ENCODE data around the gene FCN3.

The FCN3 gene

GRCh38 chr1:27345272-27345671, 29.4 kb downstream of the FCN3 start:
- H3K27me3 ChIP-seq (ENCODE audit: insufficient read depth, low read depth), result no peaks in the 10 kb centered on the region
- no peak overlapping the region for H3K9ac ChIP-seq
- H4K20me1 ChIP-seq (ENCODE audit: insufficient read depth), result no peaks in the 10 kb centered on the region
- H2AFZ ChIP-seq (ENCODE audit: low read depth), result no peak overlapping the region
- H3K27ac ChIP-seq, result no peak overlapping the region
- no peak for TF ChIP-seq CTCF (conservative IDR thresholded peaks at IDR 0.05; ENCODE audit: low read depth, low read length)
- no peaks in the 10 kb centered on the region for H3K4me1 ChIP-seq (ENCODE audit: low read depth, poor library complexity, severe bottlenecking)
- H3K79me2 ChIP-seq (ENCODE audit: insufficient read depth, low read depth), result no peaks in the 10 kb centered on the region
- H3K4me2 ChIP-seq, result no peak overlapping the region
- H3K36me3 ChIP-seq (ENCODE audit: insufficient read depth), result no peaks in the 10 kb centered on the region
- H3K4me3 ChIP-seq (IDR thresholded peaks at IDR 0.05; ENCODE audit: insufficient read depth, low read depth, low read length), result no peak overlapping the region

- no peak overlapping the region for H3K27ac ChIP-seq
- H3K4me3 ChIP-seq (IDR thresholded peaks at IDR 0.05; ENCODE audit: insufficient read depth, low read depth, low read length), result no peak overlapping the region
- H2AFZ ChIP-seq (ENCODE audit: low read depth), result no peak overlapping the region
- no peak overlapping the region for H3K4me2 ChIP-seq
- TF ChIP-seq CTCF (conservative IDR thresholded peaks at IDR 0.05; ENCODE audit: low read depth, low read length), result no peak
- no peaks in the 10 kb centered on the region for H3K4me1 ChIP-seq (ENCODE audit: low read depth, poor library complexity, severe bottlenecking)
- no peaks in the 10 kb centered on the region for H3K36me3 ChIP-seq (ENCODE audit: insufficient read depth)
- no peaks in the 10 kb centered on the region for H4K20me1 ChIP-seq (ENCODE audit: insufficient read depth)
- H3K9ac ChIP-seq, result no peak overlapping the region
- no peaks in the 10 kb centered on the region for H3K79me2 ChIP-seq (ENCODE audit: insufficient read depth, low read depth)
- no peaks in the 10 kb centered on the region for H3K27me3 ChIP-seq (ENCODE audit: insufficient read depth, low read depth)
Observed at GRCh38 chr1:27343639-27344025, 31.0 kb downstream of the FCN3 start.

GRCh38 chr1:27342778-27343638, 31.6 kb downstream of the FCN3 start:
- Histone ChIP-seq H4K20me1 (ENCODE audit: insufficient read depth) (no peaks in the 10 kb centered on the region), H3K27ac (no peak overlapping the region), H3K27me3 (ENCODE audit: insufficient read depth, low read depth) (no peaks in the 10 kb centered on the region), H3K4me2 (no peak overlapping the region), H3K36me3 (ENCODE audit: insufficient read depth) (no peaks in the 10 kb centered on the region), H3K4me3 (IDR thresholded peaks at IDR 0.05; ENCODE audit: insufficient read depth, low read depth, low read length) (no peak overlapping the region), H3K79me2 (ENCODE audit: insufficient read depth, low read depth) (no peaks in the 10 kb centered on the region), H2AFZ (ENCODE audit: low read depth) (no peak overlapping the region), H3K4me1 (ENCODE audit: low read depth, poor library complexity, severe bottlenecking) (no peaks in the 10 kb centered on the region), H3K9ac (no peak overlapping the region)
- no peak for TF ChIP-seq CTCF (conservative IDR thresholded peaks at IDR 0.05; ENCODE audit: low read depth, low read length)

- Histone ChIP-seq H3K27me3 (ENCODE audit: insufficient read depth, low read depth) (no peaks in the 10 kb centered on the region), H3K27ac (no peak overlapping the region), H3K4me1 (ENCODE audit: low read depth, poor library complexity, severe bottlenecking) (no peaks in the 10 kb centered on the region), H3K9ac (no peak overlapping the region), H3K36me3 (ENCODE audit: insufficient read depth) (no peaks in the 10 kb centered on the region), H4K20me1 (ENCODE audit: insufficient read depth) (no peaks in the 10 kb centered on the region), H3K4me3 (IDR thresholded peaks at IDR 0.05; ENCODE audit: insufficient read depth, low read depth, low read length) (no peak overlapping the region), H3K79me2 (ENCODE audit: insufficient read depth, low read depth) (no peaks in the 10 kb centered on the region), H3K4me2 (no peak overlapping the region), H2AFZ (ENCODE audit: low read depth) (no peak overlapping the region)
- TF ChIP-seq CTCF (conservative IDR thresholded peaks at IDR 0.05; ENCODE audit: low read depth, low read length), result no peak
Observed at GRCh38 chr1:27342391-27342777, 32.2 kb downstream of the FCN3 start.
